Pons (tissue), 1 donor: ENCODE data around the gene CYP1A2.
A peak's percentile ranks its signal among the peaks of the same experiment; 100 is the strongest.

ENCODE experiments used
- DNase-seq: peaks from one replicate; pipeline ENCODE4 v3.0.0-alpha.2; 2016; ENCODE audit warnings: low spot score

Gene CYP1A2

GRCh38 chr15:74789171-74789631, 40.6 kb downstream of the CYP1A2 start:
- no peak for DNase-seq

- DNase-seq = no peak
Measured at GRCh38 chr15:74789741-74790079, 41.1 kb downstream of the CYP1A2 start.

GRCh38 chr15:74790080-74790916, 41.7 kb downstream of the CYP1A2 start:
- DNase-seq = peak; percentile 73

GRCh38 chr15:74791007-74791406, 42.4 kb downstream of the CYP1A2 start:
- no peak for DNase-seq

GRCh38 chr15:74791667-74792066, 43.0 kb downstream of the CYP1A2 start:
- DNase-seq = no peak

- DNase-seq = no peak
Measured at GRCh38 chr15:74792227-74793016, 43.8 kb downstream of the CYP1A2 start.

GRCh38 chr15:74793135-74794028, 44.7 kb downstream of the CYP1A2 start:
- DNase-seq = no peak

- no peak for DNase-seq
Measured at GRCh38 chr15:74794248-74794969, 45.8 kb downstream of the CYP1A2 start.

- no peak for DNase-seq
Measured at GRCh38 chr15:74794970-74795349, 46.3 kb downstream of the CYP1A2 start.

GRCh38 chr15:74795966-74796625, 47.5 kb downstream of the CYP1A2 start:
- no peak for DNase-seq

GRCh38 chr15:74798388-74799254, 50.0 kb downstream of the CYP1A2 start:
- no peak for DNase-seq

GRCh38 chr15:74799255-74799855, 50.7 kb downstream of the CYP1A2 start:
- no peak for DNase-seq

GRCh38 chr15:74799856-74800558, 51.4 kb downstream of the CYP1A2 start:
- DNase-seq = peak; percentile 71

GRCh38 chr15:74800559-74801094, 52.0 kb downstream of the CYP1A2 start:
- DNase-seq = no peak

- DNase-seq = no peak
Measured at GRCh38 chr15:74801311-74801997, 52.8 kb downstream of the CYP1A2 start.

GRCh38 chr15:74802290-74802689, 53.6 kb downstream of the CYP1A2 start:
- DNase-seq = no peak

GRCh38 chr15:74802862-74803447, 54.3 kb downstream of the CYP1A2 start:
- no peak for DNase-seq

- DNase-seq = no peak
Measured at GRCh38 chr15:74804935-74805334, 56.3 kb downstream of the CYP1A2 start.
